ENCODE results near the gene MARF1.
A peak's percentile ranks its signal among the peaks of the same experiment; 100 is the strongest.

- TF ChIP-seq, protein P1, sequence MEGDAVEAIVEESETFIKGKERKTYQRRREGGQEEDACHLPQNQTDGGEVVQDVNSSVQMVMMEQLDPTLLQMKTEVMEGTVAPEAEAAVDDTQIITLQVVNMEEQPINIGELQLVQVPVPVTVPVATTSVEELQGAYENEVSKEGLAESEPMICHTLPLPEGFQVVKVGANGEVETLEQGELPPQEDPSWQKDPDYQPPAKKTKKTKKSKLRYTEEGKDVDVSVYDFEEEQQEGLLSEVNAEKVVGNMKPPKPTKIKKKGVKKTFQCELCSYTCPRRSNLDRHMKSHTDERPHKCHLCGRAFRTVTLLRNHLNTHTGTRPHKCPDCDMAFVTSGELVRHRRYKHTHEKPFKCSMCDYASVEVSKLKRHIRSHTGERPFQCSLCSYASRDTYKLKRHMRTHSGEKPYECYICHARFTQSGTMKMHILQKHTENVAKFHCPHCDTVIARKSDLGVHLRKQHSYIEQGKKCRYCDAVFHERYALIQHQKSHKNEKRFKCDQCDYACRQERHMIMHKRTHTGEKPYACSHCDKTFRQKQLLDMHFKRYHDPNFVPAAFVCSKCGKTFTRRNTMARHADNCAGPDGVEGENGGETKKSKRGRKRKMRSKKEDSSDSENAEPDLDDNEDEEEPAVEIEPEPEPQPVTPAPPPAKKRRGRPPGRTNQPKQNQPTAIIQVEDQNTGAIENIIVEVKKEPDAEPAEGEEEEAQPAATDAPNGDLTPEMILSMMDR (optimal IDR thresholded peaks at IDR 0.05 in 1 of 3, IDR thresholded peaks at IDR 0.05 in 1 of 3, conservative IDR thresholded peaks at IDR 0.05 in 1 of 3; ENCODE audit: extremely low read depth in 1 of 3, insufficient read depth in 2 of 3, low read length in 3 of 3), result peak; percentile 54 to 76 (median 55)
- TF ChIP-seq EZH2 (IDR thresholded peaks at IDR 0.05; ENCODE audit: low read length), result no peak
Measured at GRCh38 chr16:15682105-15682570, 39.2 kb upstream of the MARF1 start.
